SU-DHL-6 (cell line): ENCODE data around the gene FPGS.

Source experiments
- EZH2phosphoT487 ChIP-seq: fragments of 200-600 bp; sonication (generic), shearing (Covaris generic); conservative IDR thresholded peaks from 2 replicates; pipeline ENCODE4 v1.6.1; 2018; ENCODE audit warnings: mild to moderate bottlenecking, antibody characterized with exemption, low read length, moderate library complexity, mixed read lengths
- TF ChIP-seq, protein P1 (sequence below): fragments of 200-600 bp; sonication (generic); IDR thresholded peaks from one replicate; pipeline ENCODE4 v1.5.1; 2017; ENCODE audit warnings: antibody characterized with exemption, mild to moderate bottlenecking, low read length, moderate library complexity; ENCODE audit not compliant: insufficient read depth, poor library complexity, severe bottlenecking

DNA sequence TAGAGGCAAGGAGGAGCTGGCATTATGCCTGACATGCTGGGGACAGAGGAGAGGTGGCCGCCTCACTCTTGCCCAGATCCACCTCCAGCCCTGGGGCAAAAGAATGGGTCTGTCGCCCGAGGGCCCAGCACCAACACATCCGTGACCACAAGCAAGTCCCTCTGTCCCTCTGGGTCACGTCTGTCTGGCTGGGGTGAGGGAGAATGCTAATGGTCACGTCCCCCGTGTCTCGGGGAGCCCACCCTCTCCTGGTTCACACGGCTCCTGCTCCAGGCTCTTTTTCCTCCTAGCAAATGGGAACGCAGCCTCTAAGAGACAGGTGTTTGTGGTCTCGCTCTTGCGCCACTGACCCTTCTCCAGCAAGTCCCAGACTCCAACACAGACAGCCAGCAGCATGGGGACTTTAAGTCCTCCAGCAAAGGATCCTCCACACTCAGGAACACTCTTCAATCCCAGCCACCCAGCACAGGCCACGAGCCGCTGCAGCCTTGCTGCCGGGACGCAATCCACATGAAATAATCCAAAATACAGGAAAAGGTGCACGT lies 47.7 kb downstream of the FPGS start:
- TF ChIP-seq, protein P1, sequence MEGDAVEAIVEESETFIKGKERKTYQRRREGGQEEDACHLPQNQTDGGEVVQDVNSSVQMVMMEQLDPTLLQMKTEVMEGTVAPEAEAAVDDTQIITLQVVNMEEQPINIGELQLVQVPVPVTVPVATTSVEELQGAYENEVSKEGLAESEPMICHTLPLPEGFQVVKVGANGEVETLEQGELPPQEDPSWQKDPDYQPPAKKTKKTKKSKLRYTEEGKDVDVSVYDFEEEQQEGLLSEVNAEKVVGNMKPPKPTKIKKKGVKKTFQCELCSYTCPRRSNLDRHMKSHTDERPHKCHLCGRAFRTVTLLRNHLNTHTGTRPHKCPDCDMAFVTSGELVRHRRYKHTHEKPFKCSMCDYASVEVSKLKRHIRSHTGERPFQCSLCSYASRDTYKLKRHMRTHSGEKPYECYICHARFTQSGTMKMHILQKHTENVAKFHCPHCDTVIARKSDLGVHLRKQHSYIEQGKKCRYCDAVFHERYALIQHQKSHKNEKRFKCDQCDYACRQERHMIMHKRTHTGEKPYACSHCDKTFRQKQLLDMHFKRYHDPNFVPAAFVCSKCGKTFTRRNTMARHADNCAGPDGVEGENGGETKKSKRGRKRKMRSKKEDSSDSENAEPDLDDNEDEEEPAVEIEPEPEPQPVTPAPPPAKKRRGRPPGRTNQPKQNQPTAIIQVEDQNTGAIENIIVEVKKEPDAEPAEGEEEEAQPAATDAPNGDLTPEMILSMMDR, result no peak
- TF ChIP-seq EZH2phosphoT487, result no peak
